ENCODE measurements around the gene KBTBD3.

Gene KBTBD3

DNA sequence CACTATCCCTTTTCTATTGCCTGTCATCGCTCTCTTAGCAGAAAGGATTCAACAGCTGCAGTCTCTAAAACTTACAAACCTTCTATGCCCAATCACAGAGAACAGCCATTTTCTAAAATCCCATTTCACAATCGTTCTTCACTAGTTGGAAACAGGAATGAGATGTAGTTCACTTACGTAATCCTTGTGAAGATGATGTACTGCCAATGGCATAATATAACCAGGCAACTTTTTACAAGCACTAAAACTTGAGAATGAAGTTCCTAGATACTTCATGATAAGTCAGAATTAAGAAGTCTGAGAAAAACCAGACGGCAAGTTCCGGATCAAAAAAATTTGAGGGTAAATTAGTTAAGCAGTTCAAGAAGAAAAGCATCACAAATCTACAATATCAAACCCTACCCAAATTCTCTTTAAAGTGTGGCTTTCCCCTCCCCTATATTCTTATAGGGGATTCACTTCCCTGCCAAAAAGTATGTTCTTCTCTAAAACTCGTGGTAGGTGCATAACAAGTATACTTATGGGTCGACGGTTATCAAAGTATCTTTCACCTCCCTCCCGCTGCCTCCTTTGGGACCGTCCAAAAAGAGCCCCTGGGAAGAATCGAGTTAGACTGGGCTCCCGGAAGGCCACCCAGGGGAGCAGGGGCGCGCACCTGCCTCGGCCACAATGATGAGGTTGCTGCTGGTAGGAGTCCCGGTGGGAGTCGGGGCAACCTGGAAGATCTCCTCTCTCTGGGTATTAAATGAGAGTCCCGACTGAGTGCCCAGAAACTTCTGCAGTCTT, 55.8 kb downstream of the KBTBD3 start:
- peaks cover 22% of the 10 kb centered on the region for H3K36me3 ChIP-seq (ENCODE audit: insufficient read depth, low read length)
- H3K4me1 ChIP-seq (ENCODE audit: insufficient read depth, low read length, severe bottlenecking): peaks cover 42% of the 10 kb centered on the region
- H3K79me2 ChIP-seq (ENCODE audit: insufficient read depth, low read length): peaks cover 48% of the 10 kb centered on the region
- no peaks in the 10 kb centered on the region for H3K9me2 ChIP-seq (ENCODE audit: low read depth, low read length)
- TF ChIP-seq EZH2 (IDR thresholded peaks at IDR 0.05; ENCODE audit: borderline replicate concordance, low read length): no peak
- TF ChIP-seq, protein P1, sequence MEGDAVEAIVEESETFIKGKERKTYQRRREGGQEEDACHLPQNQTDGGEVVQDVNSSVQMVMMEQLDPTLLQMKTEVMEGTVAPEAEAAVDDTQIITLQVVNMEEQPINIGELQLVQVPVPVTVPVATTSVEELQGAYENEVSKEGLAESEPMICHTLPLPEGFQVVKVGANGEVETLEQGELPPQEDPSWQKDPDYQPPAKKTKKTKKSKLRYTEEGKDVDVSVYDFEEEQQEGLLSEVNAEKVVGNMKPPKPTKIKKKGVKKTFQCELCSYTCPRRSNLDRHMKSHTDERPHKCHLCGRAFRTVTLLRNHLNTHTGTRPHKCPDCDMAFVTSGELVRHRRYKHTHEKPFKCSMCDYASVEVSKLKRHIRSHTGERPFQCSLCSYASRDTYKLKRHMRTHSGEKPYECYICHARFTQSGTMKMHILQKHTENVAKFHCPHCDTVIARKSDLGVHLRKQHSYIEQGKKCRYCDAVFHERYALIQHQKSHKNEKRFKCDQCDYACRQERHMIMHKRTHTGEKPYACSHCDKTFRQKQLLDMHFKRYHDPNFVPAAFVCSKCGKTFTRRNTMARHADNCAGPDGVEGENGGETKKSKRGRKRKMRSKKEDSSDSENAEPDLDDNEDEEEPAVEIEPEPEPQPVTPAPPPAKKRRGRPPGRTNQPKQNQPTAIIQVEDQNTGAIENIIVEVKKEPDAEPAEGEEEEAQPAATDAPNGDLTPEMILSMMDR (IDR thresholded peaks at IDR 0.05; ENCODE audit: low read length): no peak
- H2AFZ ChIP-seq (ENCODE audit: low read length): 0 out of 2 replicates have a peak overlapping the region, but pooled peaks have one; percentile 31
- H3F3A ChIP-seq (ENCODE audit: insufficient read depth, low read length): no peaks in the 10 kb centered on the region
- no peaks in the 10 kb centered on the region for H4K20me1 ChIP-seq (ENCODE audit: insufficient read depth, low read length)
- H3K4me3 ChIP-seq (ENCODE audit: low read depth, low read length, poor library complexity, severe bottlenecking): peak overlapping the region; percentile 91
- peak overlapping the region; percentile 98 for H3K4me2 ChIP-seq (ENCODE audit: low read length)
- peak overlapping the region; percentile 30 for H3K27ac ChIP-seq (ENCODE audit: low read depth, low read length, poor library complexity, severe bottlenecking)
- H3K9ac ChIP-seq (ENCODE audit: low read length): peak overlapping the region; percentile 89
- H3K27me3 ChIP-seq (ENCODE audit: insufficient read depth, low read length): no peaks in the 10 kb centered on the region
- H3K9me3 ChIP-seq (ENCODE audit: low read length): no peaks in the 10 kb centered on the region

DNA sequence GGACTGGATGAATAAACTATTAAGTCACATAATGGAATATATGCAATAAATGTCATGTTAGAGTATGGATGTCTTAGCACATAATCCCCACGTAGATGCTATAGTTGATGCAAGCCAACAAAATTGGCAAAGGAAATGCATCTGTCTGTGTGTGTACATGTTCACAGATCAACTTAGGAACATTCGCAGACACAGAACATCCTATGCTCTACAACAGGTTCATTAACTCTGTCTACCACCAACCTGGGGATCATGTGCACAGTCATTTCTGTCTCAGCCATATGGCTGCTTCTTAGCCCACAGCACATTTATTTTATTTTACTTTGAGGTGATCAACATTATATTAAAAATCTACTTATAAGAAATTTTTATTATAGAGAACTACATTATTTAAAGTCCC, 60.1 kb downstream of the KBTBD3 start:
- H3K4me2 ChIP-seq (ENCODE audit: low read length): no peak overlapping the region
- no peaks in the 10 kb centered on the region for H3F3A ChIP-seq (ENCODE audit: insufficient read depth, low read length)
- no peak overlapping the region for H2AFZ ChIP-seq (ENCODE audit: low read length)
- H3K36me3 ChIP-seq (ENCODE audit: insufficient read depth, low read length): peaks cover 53% of the 10 kb centered on the region
- H4K20me1 ChIP-seq (ENCODE audit: insufficient read depth, low read length): no peaks in the 10 kb centered on the region
- TF ChIP-seq EZH2 (IDR thresholded peaks at IDR 0.05; ENCODE audit: borderline replicate concordance, low read length): no peak
- TF ChIP-seq, protein P1 (IDR thresholded peaks at IDR 0.05; ENCODE audit: low read length): no peak
- no peaks in the 10 kb centered on the region for H3K9me2 ChIP-seq (ENCODE audit: low read depth, low read length)
- H3K4me1 ChIP-seq (ENCODE audit: insufficient read depth, low read length, severe bottlenecking): peaks cover 46% of the 10 kb centered on the region
- no peak overlapping the region for H3K9ac ChIP-seq (ENCODE audit: low read length)
- no peaks in the 10 kb centered on the region for H3K27me3 ChIP-seq (ENCODE audit: insufficient read depth, low read length)
- H3K27ac ChIP-seq (ENCODE audit: low read depth, low read length, poor library complexity, severe bottlenecking): no peak overlapping the region
- H3K9me3 ChIP-seq (ENCODE audit: low read length): no peaks in the 10 kb centered on the region
- H3K4me3 ChIP-seq (ENCODE audit: low read depth, low read length, poor library complexity, severe bottlenecking): no peak overlapping the region
- H3K79me2 ChIP-seq (ENCODE audit: insufficient read depth, low read length): peaks cover 82% of the 10 kb centered on the region

DNA sequence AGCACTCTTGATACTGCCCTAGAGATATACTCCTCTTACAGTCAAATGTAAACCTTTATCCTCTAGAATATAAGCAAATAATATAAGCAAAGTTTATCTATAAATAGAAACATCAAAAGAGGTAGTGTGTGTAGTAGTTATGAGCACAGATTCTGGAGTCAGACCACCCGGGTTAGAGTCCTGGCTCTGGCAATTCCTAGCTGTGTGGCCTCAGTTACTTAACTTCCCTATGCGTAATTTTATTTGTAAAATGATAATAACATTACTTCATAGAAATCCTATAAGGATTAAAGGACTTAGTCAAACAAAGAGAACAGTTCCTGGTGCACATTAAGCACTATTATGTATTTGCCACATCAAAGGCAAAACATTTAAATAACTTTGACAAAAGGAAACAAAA, 62.1 kb downstream of the KBTBD3 start:
- Histone ChIP-seq H3K9ac (ENCODE audit: low read length) (no peak overlapping the region), H3K27me3 (ENCODE audit: insufficient read depth, low read length) (no peaks in the 10 kb centered on the region), H3K4me1 (ENCODE audit: insufficient read depth, low read length, severe bottlenecking) (peaks cover 32% of the 10 kb centered on the region), H3K4me2 (ENCODE audit: low read length) (no peak overlapping the region), H3F3A (ENCODE audit: insufficient read depth, low read length) (no peaks in the 10 kb centered on the region), H3K36me3 (ENCODE audit: insufficient read depth, low read length) (peaks cover 64% of the 10 kb centered on the region), H3K9me2 (ENCODE audit: low read depth, low read length) (no peaks in the 10 kb centered on the region), H3K27ac (ENCODE audit: low read depth, low read length, poor library complexity, severe bottlenecking) (no peak overlapping the region), H4K20me1 (ENCODE audit: insufficient read depth, low read length) (no peaks in the 10 kb centered on the region), H3K79me2 (ENCODE audit: insufficient read depth, low read length) (peaks cover 74% of the 10 kb centered on the region), H2AFZ (ENCODE audit: low read length) (no peak overlapping the region), H3K4me3 (ENCODE audit: low read depth, low read length, poor library complexity, severe bottlenecking) (no peak overlapping the region), H3K9me3 (ENCODE audit: low read length) (no peaks in the 10 kb centered on the region)
- TF ChIP-seq, protein P1 (IDR thresholded peaks at IDR 0.05; ENCODE audit: low read length): no peak
- TF ChIP-seq EZH2 (IDR thresholded peaks at IDR 0.05; ENCODE audit: borderline replicate concordance, low read length): no peak

All from OCI-LY1 (cell line).